Neuronal stem cell (in vitro differentiated cells): ENCODE results near the gene YAF2.

Experiments
- DNase-seq: peaks from one replicate; pipeline ENCODE4 v3.0.0-alpha.2; 2013; ENCODE audit warnings: low spot score
- H2AFZ ChIP-seq: one replicate; pipeline ENCODE4 v1.6.1; 2013; ENCODE audit warnings: mild to moderate bottlenecking, low read length, inconsistent platforms
- H2AK5ac ChIP-seq: 2 replicates; pipeline ENCODE4 v1.6.1; 2013; ENCODE audit warnings: low read depth, mild to moderate bottlenecking, inconsistent platforms, low read length, moderate library complexity, mixed read lengths
- H2BK120ac ChIP-seq: 2 replicates; pipeline ENCODE4 v1.6.1; 2013; ENCODE audit warnings: low read depth, mild to moderate bottlenecking, inconsistent platforms, low read length, moderate library complexity, mixed read lengths
- H2BK12ac ChIP-seq: one replicate; pipeline ENCODE4 v1.6.1; 2013; ENCODE audit warnings: low read length, inconsistent platforms
- H2BK15ac ChIP-seq: 2 replicates; pipeline ENCODE4 v1.6.1; 2013; ENCODE audit warnings: mild to moderate bottlenecking, low read length, inconsistent platforms, mixed read lengths
- H2BK5ac ChIP-seq: one replicate; pipeline ENCODE4 v1.6.1; 2013; ENCODE audit warnings: inconsistent platforms, mild to moderate bottlenecking, low read length, moderate library complexity
- H3K14ac ChIP-seq: one replicate; pipeline ENCODE4 v1.6.1; 2013; ENCODE audit warnings: low read length, inconsistent platforms
- H3K18ac ChIP-seq: 2 replicates; pipeline ENCODE4 v1.6.1; 2013; ENCODE audit warnings: low read length, inconsistent platforms
- H3K23ac ChIP-seq: 2 replicates; pipeline ENCODE4 v1.6.1; 2013; ENCODE audit warnings: low read depth, mild to moderate bottlenecking, mixed read lengths, low read length, inconsistent platforms; ENCODE audit not compliant: poor library complexity
- H3K27ac ChIP-seq: replicated peaks from 3 replicates; pipeline ENCODE4 v1.5.1; 2013; ENCODE audit warnings: low read length, inconsistent platforms
- H3K27me3 ChIP-seq, 3 experiments: 2 replicates each; pipeline ENCODE4 v1.6.1; 2013; ENCODE audit warnings: low read length in 3 of 3, mild to moderate bottlenecking in 2 of 3, inconsistent platforms in 1 of 3, low read depth in 1 of 3, mixed read lengths in 1 of 3, moderate library complexity in 1 of 3; ENCODE audit not compliant: control insufficient read depth in 3 of 3, insufficient read depth in 3 of 3
- H3K36me3 ChIP-seq, 2 donors: replicated peaks in 1 of 2; 2 replicates each; pipeline ENCODE4 v1.6.1; 2013; ENCODE audit warnings: low read length in 2 of 2; ENCODE audit not compliant: control insufficient read depth in 2 of 2, insufficient read depth in 2 of 2
- H3K4ac ChIP-seq: 2 replicates; pipeline ENCODE4 v1.6.1; 2013; ENCODE audit warnings: inconsistent platforms, mild to moderate bottlenecking, low read length, moderate library complexity
- H3K4me1 ChIP-seq, 2 donors: 1 replicate in 1 of 2; 2 replicates in 1 of 2; pipeline ENCODE4 v1.6.1; 2013; ENCODE audit warnings: low read length in 2 of 2, low read depth in 1 of 2; ENCODE audit not compliant: control insufficient read depth in 2 of 2, insufficient read depth in 1 of 2
- H3K4me2 ChIP-seq: one replicate; pipeline ENCODE4 v1.6.1; 2013; ENCODE audit warnings: mild to moderate bottlenecking, low read length, inconsistent platforms; ENCODE audit not compliant: insufficient read depth, poor library complexity, severe bottlenecking
- H3K4me3 ChIP-seq, 2 donors: 2 replicates each; pipeline ENCODE4 v1.5.1; 2013; ENCODE audit warnings: low read length in 2 of 2, mild to moderate bottlenecking in 2 of 2, inconsistent platforms in 1 of 2, moderate library complexity in 1 of 2
- H3K79me1 ChIP-seq: one replicate; pipeline ENCODE4 v1.6.1; 2013; ENCODE audit warnings: low read depth, mild to moderate bottlenecking, inconsistent platforms, low read length, moderate library complexity
- H3K9ac ChIP-seq: one replicate; pipeline ENCODE4 v1.6.1; 2013; ENCODE audit warnings: mild to moderate bottlenecking, low read depth, low read length, inconsistent platforms; ENCODE audit not compliant: poor library complexity
- H3K9me3 ChIP-seq, 2 donors: replicated peaks in 1 of 2; 2 replicates each; pipeline versions ENCODE3 to v1.6.1; 2013; ENCODE audit warnings: low read length in 2 of 2, mild to moderate bottlenecking in 2 of 2, inconsistent platforms in 1 of 2, low read depth in 1 of 2, mixed read lengths in 1 of 2, moderate library complexity in 1 of 2; ENCODE audit not compliant: control insufficient read depth in 2 of 2, insufficient read depth in 1 of 2
- H4K8ac ChIP-seq: one replicate; pipeline ENCODE4 v1.6.1; 2013; ENCODE audit warnings: low read depth, mild to moderate bottlenecking, inconsistent platforms, low read length, moderate library complexity
- H4K91ac ChIP-seq: one replicate; pipeline ENCODE4 v1.6.1; 2013; ENCODE audit warnings: low read length, low read depth, mild to moderate bottlenecking, inconsistent platforms; ENCODE audit not compliant: poor library complexity
- WGBS, 2 donors: extraction: QIAGEN DNeasy Blood & Tissue Kit; methylation state at CpG; one replicate each; pipeline ENCODE4 v1.1.7; 2013; ENCODE audit warnings: missing lambda C conversion rate in 2 of 2, mixed read lengths in 1 of 2; ENCODE audit not compliant: insufficient read length in 2 of 2, insufficient replicate concordance in 1 of 2; ENCODE audit errors: extremely low coverage in 2 of 2; 5-methylcytosine and 5-hydroxymethylcytosine counted together

Gene YAF2

DNA sequence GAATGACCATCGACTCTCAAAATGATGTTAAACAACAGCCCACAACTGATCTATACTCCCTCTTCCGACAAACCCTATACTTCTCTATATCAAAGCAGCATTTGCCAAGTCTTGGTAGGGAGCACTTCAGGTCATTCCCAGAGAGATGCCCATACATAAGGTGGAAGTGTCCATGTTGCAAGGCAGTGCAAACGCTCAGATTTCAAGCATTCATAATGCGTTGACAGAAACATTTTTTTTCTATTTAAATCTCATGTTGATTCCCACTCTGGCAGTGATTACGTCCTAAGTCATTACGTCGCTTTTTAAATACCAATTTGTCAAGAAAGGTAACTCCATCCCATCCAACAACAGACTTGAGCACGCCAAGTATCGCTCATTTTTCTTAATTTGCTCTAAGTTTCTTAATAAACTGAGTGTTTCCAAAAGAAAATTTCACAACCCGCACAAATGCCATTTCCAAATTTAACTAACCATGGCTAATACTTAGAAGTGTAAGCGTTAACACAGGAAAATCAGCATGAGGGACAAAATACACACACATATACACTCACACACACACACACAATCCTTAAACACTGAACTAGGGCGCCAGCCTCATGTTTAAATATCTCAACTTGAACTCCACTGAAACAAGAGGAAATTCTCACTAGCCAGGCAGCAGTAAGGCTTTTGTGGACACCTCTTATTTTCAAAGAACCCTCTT, 94.4 kb downstream of the YAF2 start:
- Histone ChIP-seq H3K4ac (no peak overlapping the region), H3K4me2 (peak overlapping the region; percentile 27), H2BK15ac (no peak overlapping the region), H4K91ac (no peak overlapping the region), H3K18ac (no peak overlapping the region), H3K9ac (no peak overlapping the region), H3K27me3 (no peaks in the 10 kb centered on the region), H3K27ac (no peak overlapping the region), H4K8ac (no peak overlapping the region), H2BK5ac (no peak overlapping the region), H3K9me3 (no peaks in the 10 kb centered on the region), H2AK5ac (no peak overlapping the region), H2AFZ (peak overlapping the region; percentile 90), H3K79me1 (no peaks in the 10 kb centered on the region), H3K4me3 (peak overlapping the region; percentile 67 to 97), H2BK120ac (no peak overlapping the region), H3K14ac (no peak overlapping the region), H3K4me1 (peaks cover 5 to 7% of the 10 kb centered on the region in 2 donors), H3K23ac (no peak overlapping the region), H2BK12ac (no peak overlapping the region), H3K36me3 (no peaks in the 10 kb centered on the region)
- DNase-seq: no peak
- WGBS, 2 donors: no CpG with 5 or more reads among the region's 12 CpGs

DNA sequence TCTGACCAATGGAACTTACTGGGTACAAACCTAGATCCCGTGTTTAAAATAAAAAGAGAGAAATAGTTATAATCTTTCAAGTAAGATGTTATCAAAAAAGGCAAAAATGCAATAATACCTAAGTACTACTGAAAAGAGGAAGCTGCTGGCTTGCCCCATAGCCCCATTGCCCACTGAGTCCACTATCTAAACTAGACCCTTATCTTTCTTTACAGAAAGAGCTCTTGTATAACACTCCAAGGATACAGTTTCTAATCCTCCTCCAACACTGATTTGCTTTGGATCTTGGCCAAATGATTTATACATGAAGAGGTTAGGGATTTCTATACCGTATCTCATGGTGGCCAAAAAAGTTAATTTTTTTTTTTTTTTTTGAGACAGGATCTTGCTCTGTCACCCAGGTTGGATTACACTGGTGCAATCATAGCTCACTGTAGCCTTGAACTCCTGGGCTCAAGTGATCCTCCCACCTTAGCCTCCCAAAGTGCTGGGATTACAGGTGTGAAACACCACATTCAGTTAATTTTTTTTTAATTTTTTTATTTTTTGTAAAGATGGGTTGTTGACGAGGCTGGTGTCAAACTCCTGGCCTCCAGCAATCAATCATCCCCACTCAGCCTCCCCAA, 96.0 kb downstream of the YAF2 start:
- Histone ChIP-seq H2BK15ac (no peak overlapping the region), H3K9ac (no peak overlapping the region), H3K18ac (no peak overlapping the region), H4K91ac (no peak overlapping the region), H3K79me1 (no peaks in the 10 kb centered on the region), H3K4me1 (peaks cover 5 to 7% of the 10 kb centered on the region in 2 donors), H2AK5ac (no peak overlapping the region), H2BK120ac (no peak overlapping the region), H3K4me2 (no peak overlapping the region), H2BK12ac (no peak overlapping the region), H3K23ac (no peak overlapping the region), H3K4ac (no peak overlapping the region), H3K36me3 (no peaks in the 10 kb centered on the region), H3K27ac (no peak overlapping the region), H2BK5ac (no peak overlapping the region), H3K4me3 (no peak overlapping the region), H3K14ac (no peak overlapping the region), H3K9me3 (no peaks in the 10 kb centered on the region), H4K8ac (no peak overlapping the region), H3K27me3 (no peaks in the 10 kb centered on the region), H2AFZ (no peak overlapping the region)
- WGBS, 2 donors: no CpG with 5 or more reads among the region's 3 CpGs
- no peak for DNase-seq

DNA sequence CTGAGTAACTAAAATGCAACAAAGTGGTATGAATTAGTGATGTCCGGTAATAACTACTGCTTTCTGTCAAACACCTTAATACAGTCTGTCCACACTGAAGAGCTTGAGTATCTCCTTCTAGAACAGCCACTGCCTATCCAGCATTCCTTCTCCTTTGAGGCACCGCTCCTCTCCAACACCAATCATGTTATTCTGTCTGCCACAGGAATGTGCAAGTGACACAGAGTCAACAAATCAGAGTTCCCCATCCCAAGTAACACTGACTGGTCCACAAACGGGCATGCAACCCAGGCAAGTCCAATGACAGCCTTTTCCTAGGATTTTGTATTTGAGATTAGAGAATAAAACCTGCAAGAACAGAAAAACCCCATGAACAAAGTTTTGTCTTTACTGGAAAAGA, 97.1 kb downstream of the YAF2 start:
- Histone ChIP-seq H4K8ac (no peak overlapping the region), H2BK5ac (no peak overlapping the region), H3K9me3 (peaks cover 0 to 8% of the 10 kb centered on the region in 2 donors), H2BK12ac (no peak overlapping the region), H3K36me3 (no peaks in the 10 kb centered on the region), H3K4me2 (no peak overlapping the region), H2AK5ac (no peak overlapping the region), H3K9ac (no peak overlapping the region), H3K14ac (no peak overlapping the region), H3K79me1 (peaks cover 2% of the 10 kb centered on the region), H3K23ac (no peak overlapping the region), H2BK120ac (no peak overlapping the region), H3K4me1 (peaks cover 5 to 6% of the 10 kb centered on the region in 2 donors), H3K27ac (no peak overlapping the region), H3K18ac (no peak overlapping the region), H3K27me3 (no peaks in the 10 kb centered on the region), H4K91ac (no peak overlapping the region), H3K4me3 (no peak overlapping the region), H3K4ac (no peak overlapping the region), H2BK15ac (no peak overlapping the region), H2AFZ (no peak overlapping the region)
- DNase-seq: no peak
- WGBS, 2 donors: no CpG with 5 or more reads among the region's 3 CpGs

DNA sequence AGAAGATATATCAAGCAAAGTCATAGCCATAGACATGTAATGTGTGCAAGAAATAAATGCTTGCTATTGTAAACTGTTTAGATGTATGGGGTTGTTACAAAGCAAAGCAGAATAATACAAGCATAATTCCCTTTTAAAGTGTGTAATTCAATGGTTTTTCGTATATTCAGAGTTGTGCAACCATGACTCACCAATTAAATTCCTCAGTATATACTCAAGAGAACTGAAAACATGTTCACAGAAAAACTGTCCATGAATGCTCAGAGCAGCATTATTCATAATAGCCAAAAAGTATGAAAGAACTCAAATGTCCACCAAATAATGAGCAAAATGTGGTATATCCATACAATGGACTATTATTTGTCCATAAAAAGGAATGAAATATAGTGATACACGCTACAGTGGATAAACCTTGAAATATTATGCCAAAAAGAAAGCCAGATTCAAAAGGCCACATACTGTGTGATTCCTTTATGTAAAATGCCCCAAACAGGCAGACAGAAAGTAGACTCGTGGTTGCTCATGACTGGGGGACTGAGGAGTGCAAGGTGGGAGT, 102.7 kb downstream of the YAF2 start:
- Histone ChIP-seq H3K23ac (no peak overlapping the region), H3K4me1 (no peaks in the 10 kb centered on the region), H2BK12ac (no peak overlapping the region), H3K36me3 (peaks cover 0 to 6% of the 10 kb centered on the region in 2 donors), H3K9ac (no peak overlapping the region), H3K27me3 (no peaks in the 10 kb centered on the region), H3K27ac (no peak overlapping the region), H3K4me3 (no peak overlapping the region), H3K18ac (no peak overlapping the region), H3K9me3 (peaks cover 0 to 16% of the 10 kb centered on the region in 2 donors), H2BK15ac (no peak overlapping the region), H2BK5ac (no peak overlapping the region), H3K79me1 (peaks cover 4% of the 10 kb centered on the region), H3K4ac (no peak overlapping the region), H4K91ac (no peak overlapping the region), H2BK120ac (no peak overlapping the region), H4K8ac (no peak overlapping the region), H2AFZ (no peak overlapping the region), H2AK5ac (no peak overlapping the region), H3K14ac (no peak overlapping the region), H3K4me2 (no peak overlapping the region)
- no peak for DNase-seq
- WGBS, 2 donors: no CpG with 5 or more reads among the region's 3 CpGs
